ENCODE results near the gene HIRA. TPM values are rescaled to one million over a fixed set of nuclear protein-coding genes. Genes with fewer than 3 reads are reported as not detected.
A peak's percentile ranks its signal among the peaks of the same experiment; 100 is the strongest.

Gene HIRA
- total RNA-seq, 1 donor, result 27.2 TPM

- no peak for DNase-seq (ENCODE audit: low read depth in 2 of 3, low spot score in 2 of 3)
Measured at GRCh38 chr22:19358703-19359553, 72.6 kb downstream of the HIRA start.

GRCh38 chr22:19358195-19358594, 73.3 kb downstream of the HIRA start:
- DNase-seq (ENCODE audit: low read depth in 2 of 3, low spot score in 2 of 3), result no peak

DNA sequence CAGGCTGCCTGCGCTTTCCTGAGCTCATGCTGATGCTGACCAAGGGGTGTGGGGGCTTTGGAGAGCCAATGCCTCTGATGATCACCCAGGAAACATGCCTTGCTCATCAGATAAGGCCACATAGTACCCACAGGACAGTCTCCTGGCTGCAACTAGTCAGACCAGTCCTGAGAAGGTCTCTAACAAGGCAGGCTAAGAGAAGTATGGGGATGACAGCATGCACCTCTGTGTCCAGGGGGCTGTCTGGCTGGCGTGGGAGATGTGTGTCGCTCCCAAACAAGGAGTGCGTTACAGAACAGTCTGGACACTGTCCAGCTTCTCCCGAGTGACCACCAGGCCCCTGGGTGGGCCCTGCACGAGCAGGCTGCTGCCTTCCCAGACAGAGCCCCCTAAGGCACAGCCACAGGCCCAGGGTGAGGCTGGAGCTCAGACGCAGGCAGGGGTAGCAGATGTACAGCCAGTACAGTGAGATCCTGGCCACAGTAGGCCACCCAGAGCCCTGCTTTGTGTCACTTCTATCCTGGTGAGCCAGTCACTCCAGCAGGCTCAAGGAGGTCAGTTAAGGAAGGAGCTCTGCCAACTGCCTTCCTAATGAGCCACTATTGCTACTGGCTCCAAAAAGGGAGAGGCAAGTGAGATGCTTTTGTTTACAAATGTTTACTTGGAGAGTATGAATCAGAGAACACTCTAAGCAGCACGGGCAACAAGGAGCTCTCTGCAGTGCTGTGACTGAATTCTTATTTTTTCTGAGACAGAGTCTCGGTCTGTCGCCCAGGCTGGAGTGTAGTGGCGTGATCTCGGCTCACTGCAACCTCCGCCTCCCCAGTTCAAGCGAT, 74.0 kb downstream of the HIRA start:
- no peak for DNase-seq (ENCODE audit: low read depth in 2 of 3, low spot score in 2 of 3)

GRCh38 chr22:19356708-19357269, 74.7 kb downstream of the HIRA start:
- DNase-seq (ENCODE audit: low read depth in 2 of 3, low spot score in 2 of 3), result no peak

- no peak for DNase-seq (ENCODE audit: low read depth in 2 of 3, low spot score in 2 of 3)
Measured at GRCh38 chr22:19355413-19356157, 75.9 kb downstream of the HIRA start.

DNA sequence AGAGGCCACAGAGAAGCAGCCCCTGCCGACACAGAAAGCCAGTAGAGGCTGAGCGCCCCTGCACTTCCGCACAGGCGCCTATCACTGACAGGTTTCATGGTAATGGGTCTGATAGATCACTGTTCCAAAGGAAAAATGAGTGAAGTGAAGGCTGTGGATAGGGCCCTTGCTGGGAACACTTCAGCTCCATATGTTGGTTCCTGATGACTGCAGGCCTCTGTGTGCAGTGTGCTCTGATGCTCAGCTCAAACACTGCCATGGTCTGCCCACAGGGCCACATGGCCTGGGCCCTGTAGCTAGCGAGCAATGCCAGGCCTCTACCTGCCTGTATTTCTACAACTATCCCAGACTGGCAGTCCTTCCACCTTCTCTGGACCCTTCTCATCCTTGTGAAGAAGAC, 77.3 kb downstream of the HIRA start:
- no peak for DNase-seq (ENCODE audit: low read depth in 2 of 3, low spot score in 2 of 3)

- DNase-seq (ENCODE audit: low read depth in 2 of 3, low spot score in 2 of 3), result no peak
Measured at GRCh38 chr22:19353363-19354131, 78.0 kb downstream of the HIRA start.

GRCh38 chr22:19352766-19353165, 78.8 kb downstream of the HIRA start:
- no peak for DNase-seq (ENCODE audit: low read depth in 2 of 3, low spot score in 2 of 3)

GRCh38 chr22:19352217-19352616, 79.3 kb downstream of the HIRA start:
- DNase-seq (ENCODE audit: low read depth in 2 of 3, low spot score in 2 of 3), result no peak

DNA sequence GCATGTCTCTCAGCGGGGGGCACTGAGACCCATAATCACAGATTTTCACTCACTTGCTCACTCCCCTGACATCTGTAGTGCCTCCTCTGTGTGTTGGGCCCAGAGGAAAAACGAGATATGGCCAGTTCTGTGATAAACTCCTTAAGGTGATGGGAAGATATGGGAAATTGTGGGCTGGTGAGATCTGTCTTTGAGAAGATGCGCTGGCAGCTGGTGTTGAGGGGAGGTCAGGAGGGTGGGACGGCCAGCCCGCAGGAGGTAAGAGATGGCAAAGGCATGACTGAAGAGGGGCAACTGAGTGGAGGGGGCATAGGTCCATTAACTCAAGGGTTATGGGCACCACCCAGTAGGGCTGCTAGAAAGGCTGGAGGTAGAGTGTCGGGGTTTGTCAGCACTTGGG, 79.9 kb downstream of the HIRA start:
- no peak for DNase-seq (ENCODE audit: low read depth in 2 of 3, low spot score in 2 of 3)

GRCh38 chr22:19350947-19351346, 80.6 kb downstream of the HIRA start:
- no peak for DNase-seq (ENCODE audit: low read depth in 2 of 3, low spot score in 2 of 3)

- DNase-seq (ENCODE audit: low read depth in 2 of 3, low spot score in 2 of 3), result no peak
Measured at GRCh38 chr22:19350476-19350859, 81.1 kb downstream of the HIRA start.

DNA sequence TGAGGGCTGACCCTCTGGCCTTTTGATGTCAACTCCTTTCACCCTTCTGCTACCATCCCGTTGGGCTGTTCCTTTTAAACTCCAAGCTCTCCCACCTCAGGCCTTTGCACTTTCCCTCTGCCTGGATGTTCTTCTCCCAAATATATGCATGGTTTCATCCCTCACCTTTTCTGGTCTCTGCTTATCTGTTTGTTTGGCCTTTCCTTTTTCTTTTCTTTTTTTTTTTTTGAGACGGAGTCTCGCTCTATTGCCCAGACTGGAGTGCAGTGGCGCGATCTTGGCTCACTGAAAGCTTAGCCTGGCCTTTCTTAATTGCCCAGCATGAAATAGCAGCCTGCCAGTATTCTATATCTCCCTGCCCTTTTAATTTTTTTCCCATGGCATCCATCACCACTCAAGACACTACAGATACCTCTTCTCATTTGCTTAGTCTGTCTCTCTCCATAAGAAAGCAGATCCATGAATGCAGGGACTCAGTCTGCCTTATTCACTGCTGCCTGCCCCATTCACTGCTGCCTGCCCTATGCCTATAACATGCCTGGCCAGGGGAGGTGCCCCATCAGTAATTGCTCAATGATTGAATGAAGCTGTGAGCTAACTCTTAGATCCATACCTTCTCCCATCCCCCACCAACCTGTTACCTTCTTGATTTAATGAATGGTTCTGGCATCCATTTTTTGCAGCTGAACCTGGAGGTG, 81.6 kb downstream of the HIRA start:
- no peak for DNase-seq (ENCODE audit: low read depth in 2 of 3, low spot score in 2 of 3)

DNA sequence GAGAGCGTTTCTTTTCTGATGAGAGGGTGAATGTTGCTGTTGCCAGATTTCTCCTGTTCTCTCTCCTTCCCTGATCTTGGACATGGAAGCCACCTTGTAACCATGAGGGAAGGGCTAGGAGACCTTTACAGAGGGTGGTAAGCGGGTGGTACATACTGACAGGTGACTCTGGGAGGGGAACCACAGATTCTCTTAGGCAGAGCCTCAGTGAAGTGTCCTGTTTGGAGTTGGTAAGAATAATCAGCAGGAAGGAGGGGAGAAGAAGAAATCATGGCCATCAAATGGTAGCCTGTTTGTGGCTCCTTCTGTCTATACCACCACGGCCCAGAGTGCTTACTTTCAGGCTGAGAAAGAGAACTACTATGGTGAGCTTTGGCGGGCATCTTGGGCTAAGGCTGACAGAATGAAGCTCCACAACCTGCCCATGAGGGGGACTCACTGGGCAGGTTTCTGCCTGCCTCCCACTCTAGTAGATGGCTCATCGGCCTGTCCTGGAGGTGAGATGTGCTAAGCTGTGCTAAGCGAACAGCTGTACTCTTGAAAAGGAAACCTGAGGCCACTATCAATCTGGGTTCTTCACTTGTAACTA, 84.8 kb downstream of the HIRA start:
- no peak for DNase-seq (ENCODE audit: low read depth in 2 of 3, low spot score in 2 of 3)

- no peak for DNase-seq (ENCODE audit: low read depth in 2 of 3, low spot score in 2 of 3)
Measured at GRCh38 chr22:19344420-19344819, 87.1 kb downstream of the HIRA start.

DNA sequence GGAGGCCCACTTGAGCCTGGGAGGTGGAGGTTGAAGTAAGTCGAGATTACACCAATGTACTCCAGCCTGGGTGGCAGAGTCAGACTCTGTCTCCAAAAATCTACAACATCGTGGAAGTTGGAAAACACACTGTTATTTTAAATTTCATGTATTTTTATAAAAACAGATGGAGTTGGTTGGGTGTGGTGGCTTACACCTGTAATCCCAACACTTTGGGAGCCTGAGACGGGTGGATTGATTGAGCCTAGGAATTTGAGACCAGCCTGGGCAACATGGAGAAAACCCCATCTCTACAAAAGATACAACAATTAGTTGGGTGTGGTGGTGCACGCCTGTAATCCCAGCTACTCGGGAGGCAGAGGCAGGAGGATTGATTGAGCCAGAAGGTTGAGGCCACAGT, 88.1 kb downstream of the HIRA start:
- no peak for DNase-seq (ENCODE audit: low read depth in 2 of 3, low spot score in 2 of 3)

DNA sequence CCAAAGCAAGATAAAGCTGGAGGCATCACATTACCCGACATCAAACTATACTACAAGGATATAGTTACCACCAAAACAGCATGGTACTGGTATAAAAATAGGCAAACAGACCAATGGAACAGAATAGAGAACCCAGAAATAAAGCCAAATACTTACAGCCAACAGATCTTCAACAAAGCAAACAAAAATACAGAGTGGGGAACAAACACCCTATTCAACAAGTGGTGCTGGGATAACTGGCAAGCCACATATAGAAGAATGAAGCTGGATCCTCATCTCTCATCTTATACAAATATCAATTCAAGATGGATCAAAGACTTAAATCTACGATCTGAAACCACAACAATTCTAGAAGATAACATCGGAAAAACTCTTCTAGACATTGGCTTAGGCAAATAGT, 90.0 kb downstream of the HIRA start:
- no peak for DNase-seq (ENCODE audit: low read depth in 2 of 3, low spot score in 2 of 3)

GRCh38 chr22:19337137-19337536, 94.4 kb downstream of the HIRA start:
- peak in 1 of 3 donors; percentile 21 for DNase-seq (ENCODE audit: low read depth in 2 of 3, low spot score in 2 of 3)

Measured in hematopoietic multipotent progenitor cell (in vitro differentiated cells).